Vagina (tissue), 2 donors: Measurements from ENCODE around the gene STX4. TPM values are rescaled to one million over a fixed set of nuclear protein-coding genes. Genes with fewer than 3 reads are reported as not detected.

Experiments
- DNase-seq, 2 donors: peaks; one replicate each; pipeline ENCODE4 v3.0.0-alpha.2; 2017; ENCODE audit errors: extremely low spot score in 2 of 2
- H3K27ac ChIP-seq: fragments of 200-600 bp; sonication (generic); one replicate; pipeline ENCODE4 v1.5.1; 2019
- H3K27me3 ChIP-seq: fragments of 200-600 bp; sonication (generic); one replicate; pipeline ENCODE4 v1.5.1; 2019
- H3K36me3 ChIP-seq, 2 donors: fragments of 200-600 bp; sonication (generic); one replicate each; pipeline ENCODE4 v1.5.1; 2017 to 2019
- H3K4me1 ChIP-seq: fragments of 200-600 bp; sonication (generic); one replicate; pipeline ENCODE4 v1.5.1; 2019
- H3K4me3 ChIP-seq, 2 donors: fragments of 200-600 bp; sonication (generic); 1 replicate in 1 of 2; 2 replicates in 1 of 2; pipeline ENCODE4 v1.5.1; 2016 to 2019
- H3K9me3 ChIP-seq: fragments of 200-600 bp; sonication (generic); one replicate; pipeline ENCODE4 v1.5.1; 2019
- POLR2A ChIP-seq, 2 donors: fragments of 450-650 bp; IDR thresholded peaks; one replicate each; pipeline ENCODE4 v1.6.1; 2017; ENCODE audit warnings: antibody characterized with exemption in 2 of 2, mild to moderate bottlenecking in 2 of 2, moderate library complexity in 2 of 2
- POLR2AphosphoS5 ChIP-seq, 2 donors: sonication (generic); formaldehyde crosslinking; IDR thresholded peaks; one replicate each; pipeline ENCODE4 v1.9.0; 2017; ENCODE audit warnings: antibody characterized with exemption in 2 of 2, mild to moderate bottlenecking in 2 of 2, low read depth in 1 of 2; ENCODE audit not compliant: insufficient read depth in 1 of 2
- intact Hi-C: fragments of 100-400 bp; cut with DNase I; formaldehyde crosslinking; loops from one replicate; pipeline ENCODE4 v1.15.1; 2023
- total RNA-seq: library from RNA; depleted of rRNA; stranded (reverse); fragments of >200 nt; gene quantifications from one replicate; pipeline ENCODE4 v1.2.3, GENCODE V29; 2016
- TF ChIP-seq, protein P1 (sequence below), 3 experiments: fragments of 450-650 bp in 2 of 3; fragments of 200-600 bp in 1 of 3; sonication (generic) in 1 of 3; IDR thresholded peaks; one replicate each; pipeline ENCODE4 v1.5.1; 2017 to 2019; ENCODE audit warnings: antibody characterized with exemption in 3 of 3, mild to moderate bottlenecking in 2 of 3, moderate library complexity in 2 of 3

The STX4 gene
- total RNA-seq, 1 donor from 2014 or later = 42.5 TPM

DNA sequence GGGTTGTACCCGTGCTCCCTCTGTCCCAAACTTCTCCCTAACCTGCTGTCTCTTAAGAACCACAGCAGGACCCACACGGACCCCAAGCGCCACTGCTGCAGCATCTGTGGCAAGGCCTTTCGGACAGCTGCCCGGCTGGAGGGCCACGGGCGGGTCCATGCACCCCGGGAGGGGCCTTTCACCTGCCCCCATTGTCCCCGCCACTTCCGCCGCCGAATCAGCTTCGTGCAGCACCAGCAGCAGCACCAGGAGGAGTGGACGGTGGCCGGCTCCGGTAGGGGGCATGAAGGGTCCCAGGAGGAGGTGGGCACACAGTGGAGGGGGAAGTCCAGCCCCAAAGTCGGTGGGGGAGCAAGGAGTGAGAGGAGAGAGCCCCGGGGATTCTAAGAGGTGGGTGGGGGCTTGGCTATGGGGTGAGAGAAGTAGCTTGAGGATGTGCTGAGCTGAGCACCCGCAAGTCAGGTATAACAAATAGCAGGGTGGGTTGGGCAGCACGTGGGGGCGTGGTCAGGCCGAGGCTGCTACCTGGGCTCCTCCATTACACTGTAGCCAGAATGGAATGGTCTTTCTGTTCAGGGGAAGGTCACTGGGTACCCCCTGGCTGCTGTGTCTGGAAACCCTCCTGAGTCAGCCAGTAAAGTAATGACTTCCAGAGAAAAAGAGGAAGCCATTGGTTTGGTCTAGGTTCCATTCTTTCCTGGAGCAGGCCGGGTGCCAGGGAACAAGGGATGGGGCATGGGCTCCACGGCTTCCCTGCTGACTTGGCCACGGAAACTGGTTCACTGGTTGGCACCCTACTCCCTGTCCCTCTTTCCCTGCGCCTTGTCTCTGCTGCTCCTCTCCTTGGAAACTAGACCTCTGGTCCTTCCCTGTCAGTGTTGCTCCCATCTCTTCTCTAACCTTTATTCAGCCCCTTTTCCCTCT, 48.3 kb downstream of the STX4 start:
- intact Hi-C loops = loop anchor here (5.0 to 10.0 kb wide), 2 partner anchors 49 to 63 kb away; partner anchors contain the start of gene STX4
- Histone ChIP-seq H3K27ac (no peak overlapping the region), H3K27me3 (no peaks in the 10 kb centered on the region), H3K4me1 (peaks cover 13% of the 10 kb centered on the region), H3K36me3 (peaks cover 0 to 77% of the 10 kb centered on the region in 2 donors), H3K9me3 (no peaks in the 10 kb centered on the region), H3K4me3 (no peak overlapping the region)
- TF ChIP-seq POLR2A (IDR thresholded peaks at IDR 0.05) = no peak
- no peak for TF ChIP-seq POLR2AphosphoS5 (IDR thresholded peaks at IDR 0.05; ENCODE audit: insufficient read depth in 1 of 2, low read depth in 1 of 2)
- TF ChIP-seq, protein P1, sequence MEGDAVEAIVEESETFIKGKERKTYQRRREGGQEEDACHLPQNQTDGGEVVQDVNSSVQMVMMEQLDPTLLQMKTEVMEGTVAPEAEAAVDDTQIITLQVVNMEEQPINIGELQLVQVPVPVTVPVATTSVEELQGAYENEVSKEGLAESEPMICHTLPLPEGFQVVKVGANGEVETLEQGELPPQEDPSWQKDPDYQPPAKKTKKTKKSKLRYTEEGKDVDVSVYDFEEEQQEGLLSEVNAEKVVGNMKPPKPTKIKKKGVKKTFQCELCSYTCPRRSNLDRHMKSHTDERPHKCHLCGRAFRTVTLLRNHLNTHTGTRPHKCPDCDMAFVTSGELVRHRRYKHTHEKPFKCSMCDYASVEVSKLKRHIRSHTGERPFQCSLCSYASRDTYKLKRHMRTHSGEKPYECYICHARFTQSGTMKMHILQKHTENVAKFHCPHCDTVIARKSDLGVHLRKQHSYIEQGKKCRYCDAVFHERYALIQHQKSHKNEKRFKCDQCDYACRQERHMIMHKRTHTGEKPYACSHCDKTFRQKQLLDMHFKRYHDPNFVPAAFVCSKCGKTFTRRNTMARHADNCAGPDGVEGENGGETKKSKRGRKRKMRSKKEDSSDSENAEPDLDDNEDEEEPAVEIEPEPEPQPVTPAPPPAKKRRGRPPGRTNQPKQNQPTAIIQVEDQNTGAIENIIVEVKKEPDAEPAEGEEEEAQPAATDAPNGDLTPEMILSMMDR (IDR thresholded peaks at IDR 0.05) = no peak
- DNase-seq = no peak

DNA sequence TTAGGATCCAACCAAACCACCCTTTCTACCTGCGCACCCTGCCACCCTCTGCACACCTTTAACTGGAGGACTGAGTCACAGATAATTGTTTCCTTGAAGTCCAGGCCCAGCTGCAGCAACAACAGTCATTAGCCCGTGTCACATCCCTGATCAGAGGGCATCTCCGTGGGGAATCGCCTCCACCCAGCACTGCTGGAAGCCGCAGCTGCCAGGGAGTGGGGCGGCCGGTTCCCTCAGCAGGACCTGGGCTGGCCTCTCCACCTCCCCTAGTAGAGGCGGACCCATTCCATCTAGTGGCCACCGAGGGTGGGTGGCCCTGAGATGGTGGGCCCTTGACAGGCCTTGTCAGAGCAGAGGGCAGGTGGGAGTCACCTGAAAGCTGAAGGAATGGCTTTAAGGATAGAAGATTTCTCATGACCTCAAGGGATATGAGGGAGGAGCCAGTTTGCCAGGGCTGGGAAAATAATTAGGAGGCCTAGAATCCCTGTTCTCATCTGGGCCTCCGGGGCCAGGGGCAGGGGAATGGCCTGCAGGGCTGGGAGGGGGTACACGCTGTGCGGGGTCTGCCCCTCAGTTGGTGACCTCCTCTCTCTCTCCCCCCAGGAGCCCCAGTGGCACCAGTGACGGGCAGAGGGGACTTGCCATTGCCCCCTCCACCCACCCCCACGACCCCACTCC, 49.1 kb downstream of the STX4 start:
- no peak overlapping the region for H3K4me3 ChIP-seq
- peaks cover 0 to 72% of the 10 kb centered on the region in 2 donors for H3K36me3 ChIP-seq
- intact Hi-C loops = loop anchor here (5.0 to 10.0 kb wide), 2 partner anchors 50 to 62 kb away; partner anchors contain the start of gene STX4
- H3K27ac ChIP-seq = no peak overlapping the region
- no peaks in the 10 kb centered on the region for H3K9me3 ChIP-seq
- DNase-seq = no peak
- no peak for TF ChIP-seq POLR2AphosphoS5 (IDR thresholded peaks at IDR 0.05; ENCODE audit: insufficient read depth in 1 of 2, low read depth in 1 of 2)
- TF ChIP-seq, protein P1 (IDR thresholded peaks at IDR 0.05) = no peak
- no peak for TF ChIP-seq POLR2A (IDR thresholded peaks at IDR 0.05)
- H3K4me1 ChIP-seq = peaks cover 13% of the 10 kb centered on the region
- no peaks in the 10 kb centered on the region for H3K27me3 ChIP-seq

DNA sequence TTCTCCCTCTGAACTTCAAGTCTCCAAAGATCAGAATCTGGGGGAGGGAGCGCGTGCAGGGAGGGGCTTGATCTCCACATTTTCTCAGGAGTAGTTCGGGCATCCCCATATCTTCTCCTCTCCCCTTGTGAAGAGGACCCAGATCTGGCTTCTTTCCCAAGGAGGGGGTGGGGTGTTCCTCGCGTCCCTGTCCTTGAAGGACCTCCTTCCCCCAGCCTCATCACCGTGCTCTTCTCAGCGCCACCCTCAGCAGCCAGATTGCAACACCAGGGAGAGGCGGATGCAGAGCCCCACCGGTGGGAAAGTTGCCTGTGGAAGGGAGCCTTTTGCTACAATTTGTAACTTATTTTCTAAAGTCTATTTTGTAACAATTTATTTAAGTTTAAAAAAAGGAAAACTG, 49.7 kb downstream of the STX4 start:
- peaks cover 0 to 68% of the 10 kb centered on the region in 2 donors for H3K36me3 ChIP-seq
- intact Hi-C loops = loop anchor here (5.0 to 10.0 kb wide), 2 partner anchors 51 to 62 kb away; partner anchors contain the start of gene STX4

DNA sequence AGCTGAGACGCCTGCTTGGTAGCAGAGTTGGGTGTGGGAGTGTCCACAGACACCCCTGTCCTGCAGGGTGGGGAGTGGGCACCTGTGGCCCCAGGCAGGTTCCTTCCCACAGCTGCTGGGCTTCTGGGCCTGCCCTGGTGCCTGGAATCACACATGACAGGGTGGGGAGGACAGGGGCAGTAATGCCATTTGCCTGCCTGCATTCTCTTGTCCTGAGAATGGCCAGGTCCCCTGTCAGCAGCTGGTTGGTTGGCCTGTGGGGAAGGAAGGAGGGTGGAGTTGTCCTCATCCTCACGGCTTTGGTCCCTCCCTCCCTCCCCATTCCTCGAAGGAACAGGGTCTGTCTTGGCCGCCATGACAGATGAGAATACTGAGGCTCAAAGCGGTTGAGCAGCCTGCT, 50.2 kb downstream of the STX4 start:
- intact Hi-C loops = loop anchor here (5.0 to 10.0 kb wide), 2 partner anchors 51 to 61 kb away; partner anchors contain the start of gene STX4

More for the DNA sequence above, 49.7 kb downstream of the STX4 start:
- H3K9me3 ChIP-seq = no peaks in the 10 kb centered on the region
- DNase-seq = no peak
- no peaks in the 10 kb centered on the region for H3K27me3 ChIP-seq
- TF ChIP-seq, protein P1 (IDR thresholded peaks at IDR 0.05) = no peak
- no peak for TF ChIP-seq POLR2A (IDR thresholded peaks at IDR 0.05)
- no peak for TF ChIP-seq POLR2AphosphoS5 (IDR thresholded peaks at IDR 0.05; ENCODE audit: insufficient read depth in 1 of 2, low read depth in 1 of 2)
- H3K27ac ChIP-seq = no peak overlapping the region
- peaks cover 13% of the 10 kb centered on the region for H3K4me1 ChIP-seq
- H3K4me3 ChIP-seq = no peak overlapping the region

More for the DNA sequence above, 50.2 kb downstream of the STX4 start:
- H3K4me3 ChIP-seq = no peak overlapping the region
- TF ChIP-seq POLR2AphosphoS5 (IDR thresholded peaks at IDR 0.05; ENCODE audit: insufficient read depth in 1 of 2, low read depth in 1 of 2) (no peak), POLR2A (IDR thresholded peaks at IDR 0.05) (no peak)
- TF ChIP-seq, protein P1 (IDR thresholded peaks at IDR 0.05) = no peak
- H3K36me3 ChIP-seq = peaks cover 0 to 63% of the 10 kb centered on the region in 2 donors
- H3K27me3 ChIP-seq = no peaks in the 10 kb centered on the region
- no peaks in the 10 kb centered on the region for H3K9me3 ChIP-seq
- H3K27ac ChIP-seq = no peak overlapping the region
- peaks cover 13% of the 10 kb centered on the region for H3K4me1 ChIP-seq
- DNase-seq = no peak
